Spleen (tissue), 7 donors: ENCODE data around the gene SENP7.

Experiments
- CTCF ChIP-seq, 11 experiments: fragments of 200-600 bp in 7 of 11; fragments of 450-650 bp in 4 of 11; sonication (generic) in 4 of 11; IDR thresholded peaks in 8 of 11; conservative IDR thresholded peaks in 3 of 11; 1 replicate in 7 of 11; 2 replicates in 4 of 11; pipeline versions ENCODE4 v1.4.0 to v1.8.0; 2016 to 2021; ENCODE audit warnings: antibody characterized with exemption in 11 of 11, inconsistent platforms in 4 of 11, mild to moderate bottlenecking in 1 of 11
- POLR2A ChIP-seq, 3 donors: fragments of 450-650 bp; IDR thresholded peaks; one replicate each; pipeline ENCODE4 v1.5.1; 2017; ENCODE audit warnings: antibody characterized with exemption in 3 of 3, mild to moderate bottlenecking in 1 of 3
- donor health status: DM: no; HTN: no; CAD: no; lungs with moderate emphysema.
- donor health status: DM: no; HTN: no; CAD: no.
- donor health status: DM: no; HTN: no; CAD: no.

- TF ChIP-seq POLR2A (IDR thresholded peaks at IDR 0.05): no peak
- TF ChIP-seq CTCF (IDR thresholded peaks at IDR 0.05 in 8 of 11, conservative IDR thresholded peaks at IDR 0.05 in 3 of 11): no peak
Measured at GRCh38 chr3:101478980-101479379, 34.0 kb downstream of the SENP7 start.
